IMR-90 (cell line): ENCODE measurements around the gene CFAP97. TPM values are rescaled to one million over a fixed set of nuclear protein-coding genes. Genes with fewer than 3 reads are reported as not detected.

Experiments used
- ATAC-seq: fragments of 200-7000 bp; cut with Tn5 transposase; 2 replicates; pipeline ENCODE4 v1.9.1; 2020; ENCODE audit warnings: low read depth, mild to moderate bottlenecking, moderate library complexity
- BruUV-seq: library from RNA; stranded (reverse); fragments of 400-500 nt; replicated peaks from 2 replicates; lab custom pipeline; 2021; lab: Mats Ljungman, UMichigan
- CTCF ChIA-PET: fragments of 300-600 bp; formaldehyde crosslinking; extraction: SDS; loops from one replicate; lab custom pipeline; 2021; ENCODE audit warnings: antibody characterized with exemption; lab: Yijun Ruan, JAX
- POLR2A ChIA-PET: fragments of 300-600 bp; sonication (Branson Sonifier 250); formaldehyde crosslinking; loops from one replicate; lab custom pipeline; 2022; ENCODE audit warnings: antibody characterized with exemption; ENCODE audit not compliant: unreplicated experiment; lab: Charles Lee
- DNase-seq: peaks from one replicate; pipeline ENCODE4 v3.0.0; 2013
- H2AFZ ChIP-seq: replicated peaks from 2 replicates; pipeline ENCODE3; 2013; ENCODE audit warnings: low read length, mild to moderate bottlenecking; ENCODE audit not compliant: poor library complexity
- H2AK5ac ChIP-seq: 2 replicates; pipeline ENCODE4 v1.6.1; 2013; ENCODE audit warnings: low read depth, low read length, inconsistent platforms
- H2AK9ac ChIP-seq: replicated peaks from 2 replicates; pipeline ENCODE3; 2013; ENCODE audit warnings: mild to moderate bottlenecking, low read depth, low read length, moderate library complexity; ENCODE audit not compliant: poor library complexity
- H2BK120ac ChIP-seq: 2 replicates; pipeline ENCODE4 v1.6.1; 2013; ENCODE audit warnings: low read depth, low read length, inconsistent platforms
- H2BK15ac ChIP-seq: 3 replicates; pipeline ENCODE4 v1.6.1; 2013; ENCODE audit warnings: low read depth, low read length, inconsistent platforms
- H2BK20ac ChIP-seq: 2 replicates; pipeline ENCODE4 v1.6.1; 2013; ENCODE audit warnings: low read depth, mild to moderate bottlenecking, inconsistent platforms, low read length, moderate library complexity
- H2BK5ac ChIP-seq: 2 replicates; pipeline ENCODE4 v1.6.1; 2013; ENCODE audit warnings: mild to moderate bottlenecking, low read depth, low read length, inconsistent platforms; ENCODE audit not compliant: poor library complexity, severe bottlenecking
- H3K14ac ChIP-seq: replicated peaks from 2 replicates; pipeline ENCODE4 v1.6.1; 2013; ENCODE audit warnings: low read depth, low read length, inconsistent platforms
- H3K18ac ChIP-seq: 2 replicates; pipeline ENCODE4 v1.6.1; 2013; ENCODE audit warnings: low read depth, low read length, control low read depth
- H3K23ac ChIP-seq: 2 replicates; pipeline ENCODE4 v1.6.1; 2013; ENCODE audit warnings: low read depth, low read length, inconsistent platforms
- H3K27ac ChIP-seq: 2 replicates; pipeline ENCODE4 v1.5.1; 2013; ENCODE audit warnings: mild to moderate bottlenecking, control low read depth, low read length; ENCODE audit not compliant: insufficient read depth
- H3K27me3 ChIP-seq: 2 replicates; pipeline ENCODE4 v1.6.1; 2013; ENCODE audit warnings: low read length; ENCODE audit not compliant: control insufficient read depth, insufficient read depth
- H3K36me3 ChIP-seq: 2 replicates; pipeline ENCODE4 v1.6.1; 2013; ENCODE audit warnings: low read length, mixed read lengths; ENCODE audit not compliant: control insufficient read depth, insufficient read depth
- H3K4ac ChIP-seq: 2 replicates; pipeline ENCODE4 v1.6.1; 2013; ENCODE audit warnings: low read depth, low read length, inconsistent platforms
- H3K4me1 ChIP-seq: 2 replicates; pipeline ENCODE4 v1.6.1; 2013; ENCODE audit warnings: low read length, mixed read lengths; ENCODE audit not compliant: control insufficient read depth, insufficient read depth
- H3K4me2 ChIP-seq: 2 replicates; pipeline ENCODE4 v1.6.1; 2013; ENCODE audit warnings: low read depth, mild to moderate bottlenecking, control low read depth, low read length, moderate library complexity
- H3K4me3 ChIP-seq: 2 replicates; pipeline ENCODE4 v1.5.1; 2013; ENCODE audit warnings: low read depth, mild to moderate bottlenecking, control low read depth, low read length, moderate library complexity; ENCODE audit not compliant: insufficient read depth
- H3K56ac ChIP-seq: 2 replicates; pipeline ENCODE4 v1.6.1; 2013; ENCODE audit warnings: low read length, inconsistent platforms; ENCODE audit not compliant: insufficient read depth; ENCODE audit errors: extremely low read depth
- H3K79me1 ChIP-seq, 2 experiments: 2 replicates each; pipeline ENCODE4 v1.6.1; 2013; ENCODE audit warnings: low read length in 2 of 2, inconsistent platforms in 1 of 2, low read depth in 1 of 2
- H3K9ac ChIP-seq: 2 replicates; pipeline ENCODE4 v1.6.1; 2013; ENCODE audit warnings: low read depth, low read length, control low read depth
- H3K9me1 ChIP-seq: 2 replicates; pipeline ENCODE4 v1.6.1; 2013; ENCODE audit warnings: low read length, inconsistent platforms; ENCODE audit not compliant: insufficient read depth
- H3K9me3 ChIP-seq: 2 replicates; pipeline ENCODE4 v1.6.1; 2013; ENCODE audit warnings: low read length; ENCODE audit not compliant: control insufficient read depth, insufficient read depth
- H4K20me1 ChIP-seq: 2 replicates; pipeline ENCODE4 v1.6.1; 2013; ENCODE audit warnings: low read length, inconsistent platforms; ENCODE audit not compliant: insufficient read depth
- H4K5ac ChIP-seq: 2 replicates; pipeline ENCODE4 v1.6.1; 2013; ENCODE audit warnings: mild to moderate bottlenecking, low read depth, low read length, control low read depth
- H4K8ac ChIP-seq, 2 experiments: 2 replicates each; pipeline ENCODE4 v1.6.1; 2013; ENCODE audit warnings: low read depth in 2 of 2, low read length in 2 of 2, control low read depth in 1 of 2, inconsistent platforms in 1 of 2
- H4K91ac ChIP-seq: 2 replicates; pipeline ENCODE4 v1.6.1; 2013; ENCODE audit warnings: low read depth, low read length, inconsistent platforms; ENCODE audit not compliant: insufficient read depth
- BHLHE40 ChIP-seq: fragments of 150-350 bp; IDR thresholded peaks from 2 replicates; pipeline ENCODE4 v1.6.1; 2016; ENCODE audit warnings: mild to moderate bottlenecking, low read depth, low read length
- ELK1 ChIP-seq: fragments of 150-350 bp; IDR thresholded peaks from 2 replicates; pipeline ENCODE4 v1.6.1; 2016; ENCODE audit warnings: low read depth, mild to moderate bottlenecking, low read length, moderate library complexity, borderline replicate concordance
- WGBS, 2 experiments: methylation state at CpG; one replicate each; pipeline versions ENCODE4 v1.1.5 to v1.1.7; 2013; ENCODE audit warnings: missing lambda C conversion rate in 2 of 2; ENCODE audit not compliant: insufficient read length in 1 of 2; ENCODE audit errors: extremely low coverage in 2 of 2; 5-methylcytosine and 5-hydroxymethylcytosine counted together
- dilution Hi-C: fragments of 300-500 bp; cut with HindIII; formaldehyde crosslinking; loops from one replicate; pipeline ENCODE4 v1.14.3; 2018; ENCODE audit warnings: low sequenced_read_pairs; ENCODE audit not compliant: unreplicated experiment
- in situ Hi-C: fragments of 300-500 bp; cut with MboI; formaldehyde crosslinking; loops from 3 replicates; pipeline ENCODE4 v1.14.3; 2019; ENCODE audit warnings: low sequenced_read_pairs, inconsistent platforms, mixed read lengths
- intact Hi-C: fragments of 100-400 bp; cut with micrococcal nuclease; formaldehyde crosslinking; loops from 2 replicates; pipeline ENCODE4 v1.10.0; 2022
- polyA plus RNA-seq, 3 experiments: library from polyadenylated mRNA; depleted of rRNA; stranded (reverse); fragments of >200 nt; gene quantifications; 2 replicates each; pipeline ENCODE4 v1.2.3, GENCODE V29; 2012; ENCODE audit warnings: low replicate concordance in 1 of 3
- total RNA-seq: library from RNA; depleted of rRNA; stranded (reverse); fragments of >200 nt; gene quantifications from 2 replicates; pipeline ENCODE4 v1.2.3, GENCODE V29; 2012

Gene CFAP97
- total and polyA plus RNA-seq, 2 of the 4 experiments (the other 2 are of a cell fraction): 14.5 to 16.0 TPM

- no peak overlapping the region; the same call in 1 of the 2 replicates for H3K14ac ChIP-seq
- peak overlapping the region; percentile 73 for H3K9ac ChIP-seq
- no peak overlapping the region for H3K18ac ChIP-seq
- H2BK120ac ChIP-seq: no peak overlapping the region
- no peak overlapping the region for H4K91ac ChIP-seq
- H3K9me3 ChIP-seq: no peaks in the 10 kb centered on the region
- H2AK9ac ChIP-seq: no peak overlapping the region
- peak; percentile 17 for DNase-seq
- H3K4ac ChIP-seq: no peak overlapping the region
- 5% methylated on average over 8 of the region's 30 CpGs; no CpG with 5 or more reads in 1 of the 2 experiments for WGBS, 2 experiments
- no peak overlapping the region for H2AK5ac ChIP-seq
- ChIA-PET POLR2A (interaction anchor here (0.6 kb wide), 1 partner anchor 19 kb away, joined by 6 read pairs; no protein-coding TSS in a partner anchor), CTCF (interaction anchor here (0.6 to 1.7 kb wide), 2 partner anchors 15 to 54 kb away, joined by 4 read pairs; no protein-coding TSS in a partner anchor)
- H3K27me3 ChIP-seq: peaks cover 5% of the 10 kb centered on the region
- H3K27ac ChIP-seq: no peak overlapping the region
- peak overlapping the region; percentile 44 to 73; a peak in 2 of 4 replicates for H4K8ac ChIP-seq
- H3K79me1 ChIP-seq: peaks cover 0 to 15% of the 10 kb centered on the region in 2 experiments; a peak in 3 of 4 replicates
- H3K4me2 ChIP-seq: peak overlapping the region; percentile 99
- peaks cover 2% of the 10 kb centered on the region; the same call in 1 of the 2 replicates for H3K36me3 ChIP-seq
- H3K4me1 ChIP-seq: no peaks in the 10 kb centered on the region; the same call in 1 of the 2 replicates
- no peak overlapping the region for H3K23ac ChIP-seq
- H3K4me3 ChIP-seq: peak overlapping the region; percentile 81
- no peak overlapping the region for H2BK20ac ChIP-seq
- peak overlapping the region; percentile 99 for H2AFZ ChIP-seq
- H4K5ac ChIP-seq: no peak overlapping the region; the same call in 1 of the 2 replicates
- BruUV-seq: no TSS peak
- TF ChIP-seq ELK1 (no peak), BHLHE40 (peak; percentile 60; the same call in 1 of the 2 replicates)
- H2BK5ac ChIP-seq: no peak overlapping the region
- no peak overlapping the region for H3K56ac ChIP-seq
- H2BK15ac ChIP-seq: no peak overlapping the region
- ATAC-seq: no peak
- H3K9me1 ChIP-seq: no peaks in the 10 kb centered on the region
- H4K20me1 ChIP-seq: no peaks in the 10 kb centered on the region; the same call in 1 of the 2 replicates
- dilution Hi-C loops: no loop called here
- in situ Hi-C loops: no loop called here
- intact Hi-C loops: loop anchor here (2.0 to 10.0 kb wide), 4 partner anchors 39 to 899 kb away; no protein-coding TSS in a partner anchor
Observed at GRCh38 chr4:185143601-185143969, 60.2 kb downstream of the CFAP97 start.
